Caco-2 (cell line): Measurements from ENCODE around the gene YAP1. TPM values are rescaled to one million over a fixed set of nuclear protein-coding genes. Genes with fewer than 3 reads are reported as not detected.

Experiments used
- BruUV-seq: library from RNA; stranded (reverse); fragments of 400-500 nt; replicated peaks from 2 replicates; lab custom pipeline; 2021; lab: Mats Ljungman, UMichigan
- CTCF ChIA-PET: fragments of 300-600 bp; sonication (Branson Sonifier 250); formaldehyde crosslinking; loops from one replicate; lab custom pipeline; 2022; ENCODE audit warnings: antibody characterized with exemption; lab: Charles Lee
- POLR2A ChIA-PET: fragments of 300-600 bp; sonication (Branson Sonifier 250); formaldehyde crosslinking; loops from one replicate; lab custom pipeline; 2022; ENCODE audit warnings: antibody characterized with exemption; lab: Charles Lee
- DNase-seq, 2 experiments: peaks; one replicate each; pipeline versions ENCODE4 v3.0.0 to v3.0.0-alpha.2; 2020 to 2022
- H3K27me3 ChIP-seq: replicated peaks from 2 replicates; pipeline ENCODE4 v1.6.0; 2011; ENCODE audit warnings: low read length; ENCODE audit not compliant: control insufficient read depth, insufficient read depth
- H3K36me3 ChIP-seq: 2 replicates; pipeline ENCODE4 v1.5.1; 2011; ENCODE audit warnings: low read length; ENCODE audit not compliant: control insufficient read depth, insufficient read depth
- H3K4me1 ChIP-seq: fragments of 250-450 bp; sonication (Bioruptor Pico); 2 replicates; pipeline ENCODE4 v1.5.1; 2020; ENCODE audit warnings: mild to moderate bottlenecking
- H3K4me3 ChIP-seq: 2 replicates; pipeline ENCODE4 v1.5.1; 2011; ENCODE audit warnings: low read depth, mild to moderate bottlenecking, control low read depth, low read length
- H3K9me3 ChIP-seq: fragments of 250-450 bp; sonication (Bioruptor Pico); 2 replicates; pipeline ENCODE4 v1.5.1; 2020; ENCODE audit warnings: mild to moderate bottlenecking, moderate library complexity
- H3K27ac Mint-ChIP-seq: one replicate; pipeline ENCODE4 v1.8.0; 2022; ENCODE audit warnings: mixed read lengths; ENCODE audit not compliant: unreplicated experiment
- H3K27me3 Mint-ChIP-seq: one replicate; pipeline ENCODE4 v1.8.0; 2022; ENCODE audit warnings: mixed read lengths; ENCODE audit not compliant: insufficient read depth, unreplicated experiment
- H3K36me3 Mint-ChIP-seq: one replicate; pipeline ENCODE4 v1.8.0; 2022; ENCODE audit warnings: mild to moderate bottlenecking, mixed read lengths; ENCODE audit not compliant: insufficient read depth, unreplicated experiment
- H3K4me1 Mint-ChIP-seq: one replicate; pipeline ENCODE4 v1.8.0; 2022; ENCODE audit warnings: low read depth, mixed read lengths; ENCODE audit not compliant: unreplicated experiment
- H3K4me3 Mint-ChIP-seq: one replicate; pipeline ENCODE4 v1.8.0; 2022; ENCODE audit warnings: mild to moderate bottlenecking, moderate library complexity, mixed read lengths; ENCODE audit not compliant: unreplicated experiment
- H3K9me3 Mint-ChIP-seq: one replicate; pipeline ENCODE4 v1.8.0; 2022; ENCODE audit warnings: mixed read lengths; ENCODE audit not compliant: unreplicated experiment
- CTCF ChIP-seq, 2 experiments: fragments of 200-600 bp in 1 of 2; IDR thresholded peaks; 1 replicate in 1 of 2; 2 replicates in 1 of 2; pipeline versions ENCODE4 v1.5.1 to v1.8.0; 2011 to 2022; ENCODE audit warnings: antibody characterized with exemption in 1 of 2, control low read depth in 1 of 2, inconsistent platforms in 1 of 2, low read depth in 1 of 2, low read length in 1 of 2, mild to moderate bottlenecking in 1 of 2, moderate library complexity in 1 of 2; ENCODE audit not compliant: insufficient read depth in 1 of 2, severe bottlenecking in 1 of 2, unreplicated experiment in 1 of 2
- intact Hi-C: fragments of 100-400 bp; cut with micrococcal nuclease; formaldehyde crosslinking; loops from one replicate; pipeline ENCODE4 v1.10.0; 2022; ENCODE audit not compliant: unreplicated experiment
- total RNA-seq: library from RNA; stranded (reverse); gene quantifications from 2 replicates; pipeline ENCODE4 v1.2.3, GENCODE V29; 2022

Gene YAP1
- total RNA-seq, 1 experiment from 2014 or later: 207 TPM

GRCh38 chr11:102274628-102275027 lies 164.4 kb downstream of the YAP1 start:
- H3K4me1 Mint-ChIP-seq: peaks cover 33% of the 10 kb centered on the region
- no peaks in the 10 kb centered on the region for H3K36me3 ChIP-seq
- no peaks in the 10 kb centered on the region for H3K9me3 Mint-ChIP-seq
- BruUV-seq: no TSS peak
- TF ChIP-seq CTCF (IDR thresholded peaks at IDR 0.05; ENCODE audit: insufficient read depth in 1 of 2, low read depth in 1 of 2, low read length in 1 of 2, severe bottlenecking in 1 of 2, unreplicated experiment in 1 of 2): no peak
- H3K27me3 ChIP-seq: no peaks in the 10 kb centered on the region
- ChIA-PET POLR2A (no interaction called here), CTCF (no interaction called here)
- intact Hi-C loops: no loop called here
- H3K9me3 ChIP-seq: no peaks in the 10 kb centered on the region
- H3K36me3 Mint-ChIP-seq: no peaks in the 10 kb centered on the region
- H3K4me3 ChIP-seq: no peak overlapping the region
- DNase-seq: no peak
- H3K27me3 Mint-ChIP-seq: no peaks in the 10 kb centered on the region
- peaks cover 39% of the 10 kb centered on the region for H3K4me1 ChIP-seq
- H3K27ac Mint-ChIP-seq: no peak overlapping the region
- H3K4me3 Mint-ChIP-seq: no peak overlapping the region

- H3K9me3 Mint-ChIP-seq: no peaks in the 10 kb centered on the region
- peaks cover 45% of the 10 kb centered on the region for H3K4me1 ChIP-seq
- H3K9me3 ChIP-seq: no peaks in the 10 kb centered on the region
- H3K27me3 Mint-ChIP-seq: no peaks in the 10 kb centered on the region
- H3K4me3 ChIP-seq: no peak overlapping the region
- ChIA-PET CTCF (no interaction called here), POLR2A (no interaction called here)
- intact Hi-C loops: no loop called here
- H3K36me3 ChIP-seq: no peaks in the 10 kb centered on the region
- no peak for TF ChIP-seq CTCF (IDR thresholded peaks at IDR 0.05; ENCODE audit: insufficient read depth in 1 of 2, low read depth in 1 of 2, low read length in 1 of 2, severe bottlenecking in 1 of 2, unreplicated experiment in 1 of 2)
- H3K4me1 Mint-ChIP-seq: peaks cover 45% of the 10 kb centered on the region
- no peaks in the 10 kb centered on the region for H3K36me3 Mint-ChIP-seq
- no TSS peak for BruUV-seq
- H3K27ac Mint-ChIP-seq: no peak overlapping the region
- no peaks in the 10 kb centered on the region for H3K27me3 ChIP-seq
- no peak for DNase-seq
- no peak overlapping the region for H3K4me3 Mint-ChIP-seq
These were observed 166.1 kb downstream of the YAP1 start for GRCh38 chr11:102276362-102276761.

DNA sequence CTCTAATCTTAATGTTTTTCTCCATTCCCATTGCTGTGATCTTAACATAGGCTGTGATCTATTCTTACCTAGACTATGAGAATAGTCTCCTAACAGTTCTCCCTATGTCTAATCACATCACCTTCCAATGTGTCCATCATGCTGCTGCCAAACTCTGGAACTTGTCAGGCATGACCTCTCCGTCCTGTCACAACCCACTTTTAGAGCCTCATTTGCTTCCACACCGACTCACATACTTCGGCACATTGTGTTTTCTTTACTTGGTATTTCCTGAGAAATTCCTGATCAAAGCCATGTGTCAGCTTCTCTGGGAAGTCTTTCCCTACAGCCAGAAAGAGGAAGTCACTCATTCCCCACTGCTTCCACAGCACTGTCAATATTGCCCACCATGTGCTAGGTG lies 166.5 kb downstream of the YAP1 start:
- no peaks in the 10 kb centered on the region for H3K27me3 ChIP-seq
- no peaks in the 10 kb centered on the region for H3K36me3 Mint-ChIP-seq
- POLR2A ChIA-PET: no interaction called here
- no peaks in the 10 kb centered on the region for H3K36me3 ChIP-seq
- H3K4me3 ChIP-seq: no peak overlapping the region
- CTCF ChIA-PET: interaction anchor here (0.6 kb wide), 1 partner anchor 550 kb away, joined by 3 read pairs; no protein-coding TSS in a partner anchor
- H3K4me1 Mint-ChIP-seq: peaks cover 41% of the 10 kb centered on the region
- no peak overlapping the region for H3K4me3 Mint-ChIP-seq
- no TSS peak for BruUV-seq
- H3K9me3 Mint-ChIP-seq: no peaks in the 10 kb centered on the region
- peaks cover 41% of the 10 kb centered on the region for H3K4me1 ChIP-seq
- intact Hi-C loops: no loop called here
- DNase-seq: no peak
- H3K9me3 ChIP-seq: no peaks in the 10 kb centered on the region
- H3K27me3 Mint-ChIP-seq: no peaks in the 10 kb centered on the region
- H3K27ac Mint-ChIP-seq: no peak overlapping the region
- no peak for TF ChIP-seq CTCF (IDR thresholded peaks at IDR 0.05; ENCODE audit: insufficient read depth in 1 of 2, low read depth in 1 of 2, low read length in 1 of 2, severe bottlenecking in 1 of 2, unreplicated experiment in 1 of 2)
